Kidney epithelial cell (primary cell): ENCODE results near the gene QKI. TPM values are rescaled to one million over a fixed set of nuclear protein-coding genes. Genes with fewer than 3 reads are reported as not detected.

Experiments used
- DNase-seq: peaks from one replicate; pipeline ENCODE4 v3.0.0-alpha.2; 2010; ENCODE audit warnings: low read depth
- H3K27me3 ChIP-seq: 2 replicates; pipeline ENCODE4 v1.6.0; 2011; ENCODE audit warnings: low read length; ENCODE audit not compliant: control insufficient read depth, insufficient read depth
- H3K36me3 ChIP-seq: 2 replicates; pipeline ENCODE4 v1.5.1; 2011; ENCODE audit warnings: low read length; ENCODE audit not compliant: control insufficient read depth, insufficient read depth
- H3K4me3 ChIP-seq: 2 replicates; pipeline ENCODE4 v1.5.1; 2011; ENCODE audit warnings: low read depth, mild to moderate bottlenecking, control low read depth, low read length
- total RNA-seq: library from RNA; depleted of rRNA; stranded (reverse); fragments of >200 nt; gene quantifications from 2 replicates; pipeline ENCODE4 v1.2.3, GENCODE V29; 2015
- TF ChIP-seq, protein P1 (sequence below): IDR thresholded peaks from 2 replicates; pipeline ENCODE4 v1.5.1; 2011; ENCODE audit warnings: mild to moderate bottlenecking, moderate library complexity, low read length, control low read depth, inconsistent platforms; ENCODE audit not compliant: insufficient read depth, poor library complexity, severe bottlenecking

The QKI gene
- total RNA-seq, 1 donor from 2014 or later: 173 TPM

DNA sequence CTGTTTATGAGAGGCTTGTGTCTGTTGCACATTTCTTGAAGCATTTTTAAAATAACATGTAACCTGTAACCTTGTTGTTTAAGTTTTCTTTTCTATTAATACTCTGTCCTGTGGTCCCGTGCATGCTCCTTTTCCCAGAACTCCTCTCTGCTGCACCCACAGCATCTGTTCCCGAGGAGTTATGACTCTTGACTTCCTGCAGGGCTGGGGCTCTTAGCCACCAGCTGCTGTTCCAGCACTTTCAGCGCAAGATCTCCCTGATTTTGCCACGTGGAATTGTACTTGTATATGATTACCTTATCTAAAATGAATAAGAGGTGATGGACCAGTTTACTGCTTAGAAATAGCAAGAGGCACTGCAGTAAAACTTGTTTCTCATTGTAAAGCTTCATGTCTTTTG is 150.6 kb downstream of the QKI start:
- Histone ChIP-seq H3K4me3 (no peak overlapping the region), H3K27me3 (no peaks in the 10 kb centered on the region), H3K36me3 (no peaks in the 10 kb centered on the region)
- TF ChIP-seq, protein P1, sequence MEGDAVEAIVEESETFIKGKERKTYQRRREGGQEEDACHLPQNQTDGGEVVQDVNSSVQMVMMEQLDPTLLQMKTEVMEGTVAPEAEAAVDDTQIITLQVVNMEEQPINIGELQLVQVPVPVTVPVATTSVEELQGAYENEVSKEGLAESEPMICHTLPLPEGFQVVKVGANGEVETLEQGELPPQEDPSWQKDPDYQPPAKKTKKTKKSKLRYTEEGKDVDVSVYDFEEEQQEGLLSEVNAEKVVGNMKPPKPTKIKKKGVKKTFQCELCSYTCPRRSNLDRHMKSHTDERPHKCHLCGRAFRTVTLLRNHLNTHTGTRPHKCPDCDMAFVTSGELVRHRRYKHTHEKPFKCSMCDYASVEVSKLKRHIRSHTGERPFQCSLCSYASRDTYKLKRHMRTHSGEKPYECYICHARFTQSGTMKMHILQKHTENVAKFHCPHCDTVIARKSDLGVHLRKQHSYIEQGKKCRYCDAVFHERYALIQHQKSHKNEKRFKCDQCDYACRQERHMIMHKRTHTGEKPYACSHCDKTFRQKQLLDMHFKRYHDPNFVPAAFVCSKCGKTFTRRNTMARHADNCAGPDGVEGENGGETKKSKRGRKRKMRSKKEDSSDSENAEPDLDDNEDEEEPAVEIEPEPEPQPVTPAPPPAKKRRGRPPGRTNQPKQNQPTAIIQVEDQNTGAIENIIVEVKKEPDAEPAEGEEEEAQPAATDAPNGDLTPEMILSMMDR: no peak
- no peak for DNase-seq

DNA sequence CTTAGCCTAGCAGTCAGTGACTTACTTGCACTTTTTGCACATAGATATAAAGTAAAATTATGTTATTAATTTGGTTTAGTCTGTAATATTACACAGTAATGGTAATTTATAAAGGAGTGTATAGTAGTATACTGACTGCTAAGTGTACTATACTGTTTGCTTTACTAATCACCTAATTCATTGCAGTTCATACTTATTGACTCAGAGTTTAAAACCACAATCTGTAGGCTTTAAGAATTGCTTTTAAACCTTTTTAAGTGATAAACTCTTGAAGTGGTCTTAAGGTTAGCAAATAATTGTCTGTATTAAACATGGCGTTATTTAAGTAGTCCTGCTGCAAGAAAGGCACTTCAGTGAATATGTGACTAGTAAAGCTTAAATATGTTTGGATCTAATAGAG is 151.5 kb downstream of the QKI start:
- TF ChIP-seq, protein P1: no peak
- Histone ChIP-seq H3K36me3 (peaks cover 2% of the 10 kb centered on the region), H3K4me3 (no peak overlapping the region), H3K27me3 (no peaks in the 10 kb centered on the region)
- DNase-seq: no peak

DNA sequence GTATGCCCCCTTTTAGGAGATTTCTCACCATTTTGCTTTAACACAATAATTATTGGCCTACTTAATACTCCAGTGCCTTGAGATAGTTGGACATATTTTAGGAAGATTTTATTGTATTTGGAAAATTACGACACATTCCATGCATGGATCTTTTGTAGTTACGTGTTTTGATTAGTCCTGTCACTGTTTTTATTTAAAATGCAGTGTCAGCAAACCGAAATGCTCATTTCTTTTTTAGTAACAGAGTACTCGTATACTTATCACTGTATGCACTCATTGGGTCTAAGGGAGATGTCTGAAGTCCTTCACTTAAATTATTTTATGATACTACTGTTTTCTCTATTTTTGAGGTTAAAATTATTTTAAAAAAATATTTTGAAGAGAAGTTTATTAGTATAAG is 153.8 kb downstream of the QKI start:
- peaks cover 2% of the 10 kb centered on the region for H3K36me3 ChIP-seq
- no peak for DNase-seq
- TF ChIP-seq, protein P1: no peak
- H3K27me3 ChIP-seq: no peaks in the 10 kb centered on the region
- H3K4me3 ChIP-seq: no peak overlapping the region

DNA sequence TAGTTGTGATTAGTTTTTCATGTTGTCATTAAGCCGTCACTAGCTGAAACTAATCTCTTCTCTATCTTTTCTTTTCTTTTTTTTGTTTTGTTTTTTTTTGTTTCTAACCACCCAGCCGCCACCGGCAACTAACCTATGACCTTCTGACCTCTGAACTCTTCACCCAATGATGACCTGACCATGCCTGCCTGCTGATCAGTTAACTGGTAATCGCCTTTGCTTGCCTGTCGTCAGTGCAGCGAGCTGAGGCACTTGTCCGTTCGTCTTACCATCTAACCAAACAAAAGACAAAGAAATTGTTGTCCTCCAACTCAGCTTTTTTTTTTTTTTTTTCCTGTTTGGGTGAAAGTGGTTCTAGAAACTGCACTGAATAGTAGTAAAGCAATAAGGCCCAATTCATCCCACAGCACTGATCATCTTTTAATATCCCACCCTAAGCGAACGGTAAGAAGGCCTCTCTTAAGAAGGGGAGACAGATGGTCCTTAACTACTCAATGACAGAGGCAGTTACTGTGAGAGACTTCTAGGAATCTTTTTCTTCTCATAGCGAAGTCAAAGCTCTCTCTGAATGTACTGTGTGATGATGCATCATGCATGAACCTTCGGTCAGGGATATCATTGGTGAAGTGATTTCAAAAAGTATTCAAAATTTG is 156.2 kb downstream of the QKI start:
- DNase-seq: no peak
- peaks cover 2% of the 10 kb centered on the region for H3K36me3 ChIP-seq
- TF ChIP-seq, protein P1: no peak
- no peaks in the 10 kb centered on the region for H3K27me3 ChIP-seq
- no peak overlapping the region for H3K4me3 ChIP-seq

DNA sequence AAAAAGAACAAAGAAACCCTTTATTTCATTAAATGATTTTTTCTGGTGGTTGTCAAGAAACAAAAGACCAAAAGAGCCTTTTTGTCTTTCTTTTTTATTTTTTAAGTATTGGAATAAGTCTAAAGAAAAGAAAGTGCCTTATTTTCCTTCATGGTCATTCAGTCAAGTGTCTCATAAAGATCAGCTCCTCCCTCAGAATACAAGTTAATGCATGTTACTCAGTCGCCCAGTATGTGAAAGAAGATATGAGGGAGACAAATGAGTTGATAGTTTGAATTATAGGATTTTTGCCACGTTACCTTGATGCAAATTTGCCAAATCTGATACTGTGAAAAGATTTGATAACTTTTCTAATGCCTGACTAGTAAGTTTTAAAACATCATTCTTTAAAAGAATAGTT is 157.2 kb downstream of the QKI start:
- H3K36me3 ChIP-seq: peaks cover 2% of the 10 kb centered on the region
- TF ChIP-seq, protein P1: no peak
- H3K4me3 ChIP-seq: no peak overlapping the region
- DNase-seq: no peak
- no peaks in the 10 kb centered on the region for H3K27me3 ChIP-seq

DNA sequence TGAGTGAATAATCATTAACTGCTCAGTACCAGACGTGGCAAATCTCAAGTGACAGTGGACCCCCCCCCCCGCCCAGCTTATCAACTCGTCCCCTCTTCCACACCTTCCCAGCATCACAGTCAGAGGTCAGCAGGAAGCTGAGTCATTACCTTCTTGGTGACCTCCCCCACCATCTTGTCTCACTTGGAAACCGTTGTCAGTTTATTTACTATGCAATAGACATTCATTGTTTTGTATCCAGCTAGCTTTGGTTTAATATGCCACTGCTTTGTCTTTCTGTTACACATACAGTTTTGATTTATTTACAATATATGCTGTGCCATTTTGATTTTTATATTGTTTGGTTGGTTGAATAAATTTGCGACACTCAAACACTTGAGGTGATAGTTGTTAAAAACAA is 158.1 kb downstream of the QKI start:
- no peak for DNase-seq
- Histone ChIP-seq H3K27me3 (no peaks in the 10 kb centered on the region), H3K36me3 (peaks cover 2% of the 10 kb centered on the region), H3K4me3 (no peak overlapping the region)
- TF ChIP-seq, protein P1: no peak
